ENCODE results near the gene LAMA2. TPM values are rescaled to one million over a fixed set of nuclear protein-coding genes. Genes with fewer than 3 reads are reported as not detected.

LAMA2 gene
- total RNA-seq, 1 donor from 2014 or later = 1.8 TPM

- Mint-ChIP-seq H3K4me1 (ENCODE audit: low read depth, unreplicated experiment) (no peaks in the 10 kb centered on the region), H3K9me3 (ENCODE audit: unreplicated experiment) (peaks cover 2% of the 10 kb centered on the region), H3K36me3 (ENCODE audit: low read depth, unreplicated experiment) (no peaks in the 10 kb centered on the region), H3K27me3 (ENCODE audit: low read depth, unreplicated experiment) (no peaks in the 10 kb centered on the region), H3K4me3 (ENCODE audit: unreplicated experiment) (no peak overlapping the region), H3K27ac (ENCODE audit: unreplicated experiment) (no peak overlapping the region)
- Histone ChIP-seq H4K20me1 (ENCODE audit: insufficient read depth, low read length) (no peaks in the 10 kb centered on the region), H3K79me2 (ENCODE audit: insufficient read depth, low read length) (no peaks in the 10 kb centered on the region), H3K36me3 (ENCODE audit: insufficient read depth, low read length) (no peaks in the 10 kb centered on the region), H3K4me3 (ENCODE audit: insufficient read depth, low read depth, low read length) (no peak overlapping the region), H3K9ac (ENCODE audit: low read length) (no peak overlapping the region), H3K27me3 (ENCODE audit: insufficient read depth, low read length) (no peaks in the 10 kb centered on the region), H3K27ac (ENCODE audit: low read depth, low read length) (no peak overlapping the region), H2AFZ (ENCODE audit: low read depth, low read length) (no peak overlapping the region), H3K4me2 (ENCODE audit: low read length) (no peak overlapping the region), H3K4me1 (ENCODE audit: insufficient read depth, low read length) (peaks cover 7% of the 10 kb centered on the region), H3K9me3 (ENCODE audit: insufficient read depth, low read depth, low read length) (no peaks in the 10 kb centered on the region)
- TF ChIP-seq EZH2 (IDR thresholded peaks at IDR 0.05; ENCODE audit: insufficient read depth, low read length) (no peak), CTCF (IDR thresholded peaks at IDR 0.05; ENCODE audit: insufficient read depth, low read depth, low read length) (no peak)
- FAIRE-seq (no peak), DNase-seq (ENCODE audit: low read depth) (no peak)
These were observed 467.3 kb downstream of the LAMA2 start for GRCh38 chr6:129350278-129350677.

GRCh38 chr6:129351807-129352206 lies 468.9 kb downstream of the LAMA2 start:
- no peak overlapping the region for H3K4me3 Mint-ChIP-seq (ENCODE audit: unreplicated experiment)
- FAIRE-seq (no peak), DNase-seq (ENCODE audit: low read depth) (no peak)
- no peaks in the 10 kb centered on the region for H3K79me2 ChIP-seq (ENCODE audit: insufficient read depth, low read length)
- no peak overlapping the region for H3K4me2 ChIP-seq (ENCODE audit: low read length)
- peaks cover 2% of the 10 kb centered on the region for H3K4me1 Mint-ChIP-seq (ENCODE audit: low read depth, unreplicated experiment)
- peaks cover 2% of the 10 kb centered on the region for H3K9me3 Mint-ChIP-seq (ENCODE audit: unreplicated experiment)
- no peaks in the 10 kb centered on the region for H3K27me3 ChIP-seq (ENCODE audit: insufficient read depth, low read length)
- H3K9ac ChIP-seq (ENCODE audit: low read length) = no peak overlapping the region
- no peaks in the 10 kb centered on the region for H3K36me3 ChIP-seq (ENCODE audit: insufficient read depth, low read length)
- H3K9me3 ChIP-seq (ENCODE audit: insufficient read depth, low read depth, low read length) = no peaks in the 10 kb centered on the region
- no peak for TF ChIP-seq CTCF (IDR thresholded peaks at IDR 0.05; ENCODE audit: insufficient read depth, low read depth, low read length)
- TF ChIP-seq EZH2 (IDR thresholded peaks at IDR 0.05; ENCODE audit: insufficient read depth, low read length) = no peak
- H3K27ac Mint-ChIP-seq (ENCODE audit: unreplicated experiment) = no peak overlapping the region
- no peak overlapping the region for H2AFZ ChIP-seq (ENCODE audit: low read depth, low read length)
- H3K27me3 Mint-ChIP-seq (ENCODE audit: low read depth, unreplicated experiment) = no peaks in the 10 kb centered on the region
- H3K4me1 ChIP-seq (ENCODE audit: insufficient read depth, low read length) = no peaks in the 10 kb centered on the region
- H4K20me1 ChIP-seq (ENCODE audit: insufficient read depth, low read length) = no peaks in the 10 kb centered on the region
- no peak overlapping the region for H3K27ac ChIP-seq (ENCODE audit: low read depth, low read length)
- no peak overlapping the region for H3K4me3 ChIP-seq (ENCODE audit: insufficient read depth, low read depth, low read length)
- H3K36me3 Mint-ChIP-seq (ENCODE audit: low read depth, unreplicated experiment) = no peaks in the 10 kb centered on the region

- H3K9me3 ChIP-seq (ENCODE audit: insufficient read depth, low read depth, low read length) = no peaks in the 10 kb centered on the region
- no peaks in the 10 kb centered on the region for H3K36me3 ChIP-seq (ENCODE audit: insufficient read depth, low read length)
- DNase-seq (ENCODE audit: low read depth) (no peak), FAIRE-seq (no peak)
- no peaks in the 10 kb centered on the region for H3K27me3 ChIP-seq (ENCODE audit: insufficient read depth, low read length)
- Mint-ChIP-seq H3K27me3 (ENCODE audit: low read depth, unreplicated experiment) (no peaks in the 10 kb centered on the region), H3K36me3 (ENCODE audit: low read depth, unreplicated experiment) (no peaks in the 10 kb centered on the region), H3K9me3 (ENCODE audit: unreplicated experiment) (no peaks in the 10 kb centered on the region), H3K4me3 (ENCODE audit: unreplicated experiment) (no peak overlapping the region), H3K4me1 (ENCODE audit: low read depth, unreplicated experiment) (peaks cover 2% of the 10 kb centered on the region), H3K27ac (ENCODE audit: unreplicated experiment) (no peak overlapping the region)
- H2AFZ ChIP-seq (ENCODE audit: low read depth, low read length) = no peak overlapping the region
- H3K79me2 ChIP-seq (ENCODE audit: insufficient read depth, low read length) = no peaks in the 10 kb centered on the region
- no peak overlapping the region for H3K9ac ChIP-seq (ENCODE audit: low read length)
- H4K20me1 ChIP-seq (ENCODE audit: insufficient read depth, low read length) = no peaks in the 10 kb centered on the region
- H3K4me1 ChIP-seq (ENCODE audit: insufficient read depth, low read length) = no peaks in the 10 kb centered on the region
- no peak for TF ChIP-seq EZH2 (IDR thresholded peaks at IDR 0.05; ENCODE audit: insufficient read depth, low read length)
- TF ChIP-seq CTCF (IDR thresholded peaks at IDR 0.05; ENCODE audit: insufficient read depth, low read depth, low read length) = no peak
- H3K4me3 ChIP-seq (ENCODE audit: insufficient read depth, low read depth, low read length) = no peak overlapping the region
- H3K4me2 ChIP-seq (ENCODE audit: low read length) = no peak overlapping the region
- no peak overlapping the region for H3K27ac ChIP-seq (ENCODE audit: low read depth, low read length)
These were observed 470.1 kb downstream of the LAMA2 start for GRCh38 chr6:129353067-129353466.
